Stimulated activated effector memory CD8-positive, alpha-beta T cell treated with anti-CD3 and anti-CD28 coated beads, Interleukin-12 subunit alpha, Interleukin-12 subunit beta, amount 100 ng/mL, for 72 hours (primary cell): ENCODE results near the gene SPC24.
"Not testable (repeated sequence)": the region's sequence is repeated elsewhere in the genome, so short reads cannot be mapped to it uniquely, and the experiment has no call there.

Experiments
- ATAC-seq: fragments of 150-1000 bp; cut with Tn5 transposase; 2 replicates; pipeline ENCODE4 v1.10.0; 2021
- DNase-seq, 2 donors: peaks; one replicate each; pipeline ENCODE4 v3.0.0; 2021 to 2022; ENCODE audit warnings: low spot score in 2 of 2
- H3K27ac Mint-ChIP-seq: one replicate; pipeline ENCODE4 v1.8.0; 2022; ENCODE audit warnings: mild to moderate bottlenecking, mixed read lengths
- H3K36me3 Mint-ChIP-seq: one replicate; pipeline ENCODE4 v1.8.0; 2022; ENCODE audit warnings: mild to moderate bottlenecking, mixed read lengths
- H3K4me1 Mint-ChIP-seq: one replicate; pipeline ENCODE4 v1.8.0; 2022; ENCODE audit warnings: mixed read lengths
- H3K4me3 Mint-ChIP-seq: one replicate; pipeline ENCODE4 v1.8.0; 2022; ENCODE audit warnings: mild to moderate bottlenecking, mixed read lengths
- H3K9me3 Mint-ChIP-seq: one replicate; pipeline ENCODE4 v1.8.0; 2022; ENCODE audit warnings: mixed read lengths

SPC24 gene

DNA sequence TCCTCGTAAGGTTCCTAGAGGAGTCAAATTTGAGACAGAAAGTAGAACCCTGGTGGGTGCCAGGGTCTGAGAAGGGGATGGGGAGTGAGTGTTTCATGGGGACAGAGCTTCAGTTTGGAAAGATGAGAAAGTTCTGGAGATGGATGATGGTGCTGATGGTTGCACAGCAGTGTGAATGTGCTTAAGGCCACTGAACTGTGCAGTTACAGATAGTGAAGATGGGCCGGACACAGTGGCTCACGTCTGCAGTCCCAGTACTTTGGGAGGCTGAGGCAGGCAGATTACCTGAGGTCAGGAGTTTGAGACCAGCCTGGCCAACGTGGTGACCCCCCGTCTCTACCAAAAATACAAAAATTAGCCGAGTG, 917 bp downstream of the SPC24 start:
- Mint-ChIP-seq H3K4me1 (peaks cover 8% of the 10 kb centered on the region), H3K36me3 (peaks cover 34% of the 10 kb centered on the region), H3K9me3 (no peaks in the 10 kb centered on the region), H3K4me3 (peak overlapping the region; percentile 81), H3K27ac (peak overlapping the region; percentile 88)
- ATAC-seq (no peak), DNase-seq (no peak)

DNA sequence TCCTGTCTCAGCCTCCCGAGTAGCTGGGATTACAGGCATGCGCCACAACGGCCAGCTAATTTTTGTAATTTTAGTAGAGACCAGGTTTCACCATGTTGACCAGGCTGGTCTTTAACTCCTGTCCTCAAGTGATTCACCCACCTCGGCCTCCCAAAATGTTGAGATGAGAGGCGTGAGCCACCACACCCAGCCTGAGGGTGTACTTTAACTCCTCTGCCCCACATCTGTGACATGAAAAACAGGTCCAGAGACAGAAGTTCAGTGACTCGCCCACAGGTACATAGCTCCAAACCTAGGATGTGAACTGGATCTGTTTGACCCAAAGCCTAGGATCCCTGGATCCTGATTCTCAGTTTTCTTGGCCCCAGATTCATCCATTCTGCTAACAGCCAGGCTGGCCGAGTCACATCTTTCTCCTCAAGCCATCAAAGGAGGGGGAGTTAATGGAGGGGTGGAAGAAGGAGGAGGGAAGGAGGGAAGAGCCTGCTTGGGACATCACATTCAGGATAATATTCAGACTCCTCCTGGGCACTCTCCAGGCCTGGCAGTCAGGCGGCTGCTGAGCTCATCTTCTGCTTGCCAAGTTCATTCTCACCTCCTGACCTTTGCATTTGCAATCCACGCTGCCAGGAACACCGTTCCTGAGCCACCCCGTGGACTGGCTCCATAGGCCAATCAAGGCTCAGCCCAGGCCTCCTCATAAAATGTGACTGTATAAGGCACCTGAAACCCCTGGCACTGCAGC, 3.1 kb downstream of the SPC24 start:
- Mint-ChIP-seq H3K36me3 (peaks cover 51% of the 10 kb centered on the region), H3K4me3 (no peak overlapping the region), H3K9me3 (no peaks in the 10 kb centered on the region), H3K4me1 (peaks cover 8% of the 10 kb centered on the region), H3K27ac (no peak overlapping the region)
- DNase-seq (no peak), ATAC-seq (no peak)

DNA sequence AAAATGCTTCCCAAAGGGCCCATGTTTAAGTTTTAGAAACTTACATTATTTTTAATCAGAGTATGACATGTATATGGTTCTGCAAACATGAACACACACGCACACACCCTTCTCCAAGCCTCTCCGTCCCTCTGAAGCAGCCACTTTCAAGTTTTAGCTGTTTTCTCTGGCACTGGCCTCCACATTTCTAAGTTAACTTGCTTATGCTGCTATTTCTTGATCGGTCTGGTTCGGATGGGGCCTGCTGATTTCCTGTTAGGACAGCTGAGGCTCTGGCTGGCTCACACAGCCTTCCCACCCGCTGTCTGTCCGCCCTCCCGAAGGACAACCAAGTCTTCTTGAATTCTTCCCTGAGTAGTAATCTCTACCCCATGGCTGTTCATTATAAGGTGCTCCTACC, 4.4 kb downstream of the SPC24 start:
- ATAC-seq: no peak
- Mint-ChIP-seq H3K27ac (no peak overlapping the region), H3K9me3 (no peaks in the 10 kb centered on the region)

DNA sequence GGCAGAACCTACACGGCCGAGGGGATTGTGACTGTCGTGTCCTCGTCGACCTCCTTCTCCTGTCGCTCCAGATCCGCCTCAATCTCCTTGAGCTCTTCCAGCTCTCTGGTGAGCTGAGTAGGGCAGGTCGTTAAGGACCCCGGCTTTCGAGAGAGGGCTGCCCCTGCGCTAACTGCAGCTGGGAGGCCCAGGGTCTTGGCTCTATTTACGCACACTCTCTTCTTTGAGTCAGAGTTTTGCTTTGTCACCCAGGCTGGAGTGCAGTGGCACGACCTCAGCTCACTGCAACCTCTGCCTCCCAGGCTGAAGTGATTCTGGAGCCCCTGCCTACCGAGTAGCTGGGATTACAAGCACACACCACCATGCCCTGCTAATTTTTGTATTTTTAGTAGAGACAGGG, 7.6 kb downstream of the SPC24 start:
- Mint-ChIP-seq H3K4me1 (no peaks in the 10 kb centered on the region), H3K27ac (no peak overlapping the region), H3K36me3 (peaks cover 51% of the 10 kb centered on the region), H3K9me3 (no peaks in the 10 kb centered on the region), H3K4me3 (no peak overlapping the region)
- no peak for ATAC-seq
- no peak for DNase-seq

More for the DNA sequence above, 4.4 kb downstream of the SPC24 start:
- peaks cover 8% of the 10 kb centered on the region for H3K4me1 Mint-ChIP-seq
- peaks cover 64% of the 10 kb centered on the region for H3K36me3 Mint-ChIP-seq
- DNase-seq: no peak
- no peak overlapping the region for H3K4me3 Mint-ChIP-seq

DNA sequence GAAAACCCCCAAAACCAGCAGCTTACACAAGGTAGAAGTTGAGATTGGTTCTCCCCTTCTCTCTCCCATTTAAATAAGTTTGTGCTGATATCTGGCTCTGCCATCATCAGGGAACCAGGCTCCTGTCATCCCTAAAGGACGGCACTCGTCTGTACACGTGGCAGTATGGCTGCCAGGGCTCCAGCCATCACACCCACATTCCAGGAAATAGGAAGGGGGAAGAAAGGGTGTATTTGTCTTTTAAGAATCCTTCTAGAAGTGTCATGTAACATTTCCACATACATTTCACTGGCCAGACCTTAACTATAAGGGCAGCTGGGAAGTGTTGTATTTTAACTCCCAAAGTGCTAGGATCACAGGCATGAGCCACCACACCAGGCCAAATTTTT, 10.1 kb downstream of the SPC24 start:
- H3K4me3 Mint-ChIP-seq: no peak overlapping the region
- DNase-seq: no peak
- peaks cover 48% of the 10 kb centered on the region for H3K36me3 Mint-ChIP-seq
- no peak for ATAC-seq
- no peaks in the 10 kb centered on the region for H3K9me3 Mint-ChIP-seq
- no peak overlapping the region for H3K27ac Mint-ChIP-seq
- H3K4me1 Mint-ChIP-seq: no peaks in the 10 kb centered on the region

DNA sequence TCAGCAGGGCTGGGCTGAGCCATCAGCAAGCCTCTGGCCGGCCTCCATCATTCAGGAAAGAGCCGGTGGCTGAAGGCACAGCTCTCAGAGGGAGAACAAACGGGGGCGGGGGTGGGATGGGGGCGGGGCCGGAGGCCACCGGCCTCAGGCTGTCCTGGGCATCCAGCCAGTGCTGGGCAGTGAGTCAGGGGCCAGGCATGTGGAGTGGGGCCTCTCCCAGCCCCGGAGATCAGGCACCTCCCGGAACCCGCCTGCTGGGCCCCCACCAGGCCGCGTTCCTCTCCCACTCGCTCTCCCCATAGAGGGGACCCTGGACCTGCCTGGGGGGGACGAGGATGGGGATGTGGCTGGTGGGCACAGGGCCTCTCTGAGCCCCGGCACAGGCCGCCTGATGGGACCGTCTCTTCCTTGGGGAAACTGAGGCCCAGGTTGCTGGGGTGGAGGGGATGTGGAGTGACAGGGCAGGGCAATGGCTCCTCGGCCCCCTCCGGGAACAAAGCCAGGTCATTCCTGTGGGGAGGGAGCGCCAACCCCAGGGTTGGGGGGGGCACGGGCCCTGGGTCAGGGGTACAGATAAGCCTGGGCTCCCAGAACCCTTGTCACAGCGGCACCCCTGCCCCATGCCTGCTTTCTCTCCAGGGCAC, 12.9 kb downstream of the SPC24 start:
- no peak overlapping the region for H3K4me3 Mint-ChIP-seq
- H3K36me3 Mint-ChIP-seq: peaks cover 32% of the 10 kb centered on the region
- peaks cover 5% of the 10 kb centered on the region for H3K4me1 Mint-ChIP-seq
- no peak overlapping the region for H3K27ac Mint-ChIP-seq
- no peaks in the 10 kb centered on the region for H3K9me3 Mint-ChIP-seq
- ATAC-seq: no peak
- no peak for DNase-seq

DNA sequence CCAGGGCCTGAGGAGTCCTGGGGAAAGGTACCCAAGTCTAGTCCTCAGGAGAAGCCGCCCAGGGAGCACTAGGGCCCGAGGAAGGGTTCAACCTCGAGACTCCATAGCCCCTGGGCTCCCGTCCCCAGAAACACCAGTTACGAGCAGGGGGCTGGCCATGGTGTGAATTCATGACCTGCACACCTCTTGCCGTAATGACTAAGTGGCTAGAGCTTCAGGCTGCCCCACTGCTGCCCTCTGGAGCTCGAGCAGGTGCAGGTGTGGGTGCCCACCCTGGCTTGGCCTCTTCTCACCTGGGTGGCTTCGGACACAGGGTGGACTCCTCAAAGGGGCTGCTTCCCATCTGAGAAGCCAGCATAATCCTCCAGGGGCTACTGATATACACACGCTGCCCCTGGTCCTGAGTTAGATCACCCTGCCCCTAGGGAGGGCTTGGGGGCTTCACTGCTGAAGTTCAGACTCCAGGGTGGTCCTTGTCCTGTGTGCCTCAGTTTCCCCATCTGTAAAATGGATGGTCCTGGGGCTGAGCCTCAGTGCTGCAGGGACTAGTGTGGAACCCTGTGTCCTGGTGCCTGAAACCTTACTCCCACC, 13.6 kb downstream of the SPC24 start:
- H3K27ac Mint-ChIP-seq: no peak overlapping the region
- H3K36me3 Mint-ChIP-seq: peaks cover 26% of the 10 kb centered on the region
- no peak for ATAC-seq
- DNase-seq: no peak
- no peaks in the 10 kb centered on the region for H3K9me3 Mint-ChIP-seq
- no peak overlapping the region for H3K4me3 Mint-ChIP-seq
- peaks cover 9% of the 10 kb centered on the region for H3K4me1 Mint-ChIP-seq

DNA sequence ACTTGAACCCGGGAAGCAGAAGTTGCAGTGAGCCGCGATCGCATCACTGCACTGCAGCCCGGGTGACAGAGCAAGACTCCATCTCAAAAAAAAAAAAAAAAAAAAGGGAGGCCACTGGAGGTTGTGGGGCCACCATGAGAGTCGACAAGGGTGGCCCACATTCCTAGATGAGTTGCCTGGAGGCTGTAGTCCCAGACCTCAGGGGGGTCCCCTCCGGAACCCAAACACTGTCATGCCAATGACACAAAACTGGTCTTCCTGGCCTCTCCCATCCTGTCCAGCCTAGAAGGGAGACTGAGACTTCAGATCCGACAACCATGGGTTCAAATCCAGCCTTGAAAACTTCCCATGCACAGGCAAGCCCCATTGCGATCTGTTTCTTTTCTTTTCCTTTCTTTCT, 14.7 kb downstream of the SPC24 start:
- no peak for ATAC-seq
- H3K4me3 Mint-ChIP-seq: no peak overlapping the region
- peaks cover 14% of the 10 kb centered on the region for H3K36me3 Mint-ChIP-seq
- no peaks in the 10 kb centered on the region for H3K9me3 Mint-ChIP-seq
- DNase-seq: no peak
- H3K4me1 Mint-ChIP-seq: peaks cover 9% of the 10 kb centered on the region
- no peak overlapping the region for H3K27ac Mint-ChIP-seq

DNA sequence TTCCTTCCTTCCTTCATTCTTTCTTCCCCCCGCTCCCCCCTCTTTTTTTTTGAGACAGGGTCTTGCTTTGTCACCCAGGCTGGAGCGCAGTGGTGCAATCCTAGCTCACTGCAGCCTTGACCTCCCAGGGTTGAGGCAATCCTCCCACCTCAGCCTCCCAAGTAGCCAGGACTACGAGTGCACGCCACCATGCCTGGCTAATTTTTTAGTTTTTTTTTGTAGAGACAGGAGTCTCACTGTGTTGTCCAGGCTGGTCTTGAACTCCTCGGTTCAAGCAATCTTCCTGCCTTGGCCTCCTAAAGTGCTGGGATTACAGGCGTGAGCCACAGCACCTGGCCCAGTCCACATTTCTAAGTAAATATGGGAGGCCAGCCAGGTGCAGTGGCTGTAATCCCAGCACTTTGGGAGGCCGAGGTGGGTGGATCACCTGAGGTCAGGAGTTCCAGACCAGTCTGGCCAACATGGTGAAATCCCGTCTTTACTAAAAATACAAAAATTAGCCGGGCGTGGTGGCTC, 15.5 kb downstream of the SPC24 start:
- H3K36me3 Mint-ChIP-seq, ATAC-seq, H3K4me3 Mint-ChIP-seq, DNase-seq, H3K9me3 Mint-ChIP-seq, H3K4me1 Mint-ChIP-seq: not testable (repeated sequence)
- H3K27ac Mint-ChIP-seq: peak overlapping the region; percentile 76

DNA sequence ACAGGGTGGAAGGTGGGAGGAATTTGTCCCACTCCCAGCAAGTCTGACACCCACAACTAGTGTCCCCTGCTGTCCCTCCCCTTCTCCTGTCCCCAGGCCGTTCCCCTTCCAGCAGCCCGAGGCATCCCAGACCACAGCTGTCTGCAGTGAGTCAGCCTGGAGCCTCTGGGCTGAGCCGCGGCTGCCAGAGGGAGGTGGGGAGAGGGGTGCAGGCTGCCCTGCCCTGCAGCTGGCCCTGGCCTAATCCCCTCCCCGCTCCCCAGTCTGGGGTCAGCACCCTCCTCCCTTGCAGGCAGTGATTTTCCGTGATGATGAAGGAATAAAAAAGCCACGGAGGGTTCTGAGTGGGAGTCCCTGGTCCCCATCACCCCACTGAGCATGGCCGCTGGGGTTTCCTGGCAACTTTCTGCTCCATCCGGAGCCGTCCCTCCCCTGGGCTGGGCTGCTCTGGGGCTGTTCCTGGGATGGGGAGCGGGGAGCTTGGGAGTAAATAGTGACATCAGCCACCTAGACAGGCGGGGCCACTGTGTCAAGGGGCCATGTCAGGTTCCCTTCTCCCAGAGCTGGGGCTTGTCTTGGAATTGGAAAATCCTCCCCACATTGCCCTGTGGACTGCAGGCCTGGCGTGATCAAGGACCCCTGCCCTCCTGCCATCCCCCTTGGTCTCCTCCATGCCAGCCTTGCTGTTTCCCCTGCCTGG, 16.8 kb downstream of the SPC24 start:
- no peak for DNase-seq
- Mint-ChIP-seq H3K4me3 (no peak overlapping the region), H3K4me1 (peaks cover 9% of the 10 kb centered on the region), H3K9me3 (no peaks in the 10 kb centered on the region), H3K27ac (peak overlapping the region; percentile 76), H3K36me3 (peaks cover 22% of the 10 kb centered on the region)
- no peak for ATAC-seq

DNA sequence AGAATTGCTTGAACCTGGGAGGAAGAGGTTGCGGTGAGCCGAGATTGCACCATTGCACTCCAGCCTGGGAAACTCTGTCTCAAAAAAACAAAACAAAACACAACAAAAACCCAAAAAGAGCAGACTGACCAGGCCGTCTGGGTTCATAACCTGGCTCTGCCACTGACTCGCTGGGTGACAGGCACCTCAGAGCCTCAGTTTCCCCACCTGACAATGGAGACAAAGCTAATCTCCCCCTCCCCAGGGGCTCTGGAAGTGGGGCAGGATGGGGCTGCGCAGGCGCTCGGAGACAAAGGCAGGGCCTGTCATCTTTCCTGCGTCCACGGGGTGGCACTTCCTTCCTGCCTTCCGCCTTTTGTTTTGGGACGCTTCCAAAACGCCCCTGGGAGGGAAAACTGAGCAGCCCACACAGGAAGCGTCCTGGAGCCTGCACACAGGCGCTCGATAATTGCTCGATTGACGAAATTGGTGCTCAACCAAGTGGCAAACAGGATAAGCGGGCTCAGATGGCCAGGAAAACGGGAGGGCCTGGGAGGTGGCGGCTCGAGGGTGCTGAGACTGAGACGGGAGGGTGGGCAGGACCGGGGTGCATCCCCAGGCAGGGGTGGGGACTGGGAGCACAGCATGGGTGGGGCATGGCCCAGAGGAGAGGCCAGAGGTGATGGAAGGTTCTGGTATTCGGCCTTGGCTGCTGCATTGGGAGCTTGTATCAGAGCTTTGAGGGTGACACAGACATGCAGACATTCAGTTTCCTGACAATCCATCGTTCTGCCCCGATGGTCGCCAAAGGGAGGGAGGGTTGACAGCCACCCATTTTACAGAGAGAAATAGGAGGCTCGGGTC, 17.8 kb downstream of the SPC24 start:
- ATAC-seq (peak; percentile 76), DNase-seq (peak; percentile 21 to 67)
- H3K27ac Mint-ChIP-seq: peak overlapping the region; percentile 81
- H3K36me3 Mint-ChIP-seq: peaks cover 32% of the 10 kb centered on the region
- peaks cover 9% of the 10 kb centered on the region for H3K4me1 Mint-ChIP-seq
- peak overlapping the region; percentile 76 for H3K4me3 Mint-ChIP-seq
- H3K9me3 Mint-ChIP-seq: no peaks in the 10 kb centered on the region

DNA sequence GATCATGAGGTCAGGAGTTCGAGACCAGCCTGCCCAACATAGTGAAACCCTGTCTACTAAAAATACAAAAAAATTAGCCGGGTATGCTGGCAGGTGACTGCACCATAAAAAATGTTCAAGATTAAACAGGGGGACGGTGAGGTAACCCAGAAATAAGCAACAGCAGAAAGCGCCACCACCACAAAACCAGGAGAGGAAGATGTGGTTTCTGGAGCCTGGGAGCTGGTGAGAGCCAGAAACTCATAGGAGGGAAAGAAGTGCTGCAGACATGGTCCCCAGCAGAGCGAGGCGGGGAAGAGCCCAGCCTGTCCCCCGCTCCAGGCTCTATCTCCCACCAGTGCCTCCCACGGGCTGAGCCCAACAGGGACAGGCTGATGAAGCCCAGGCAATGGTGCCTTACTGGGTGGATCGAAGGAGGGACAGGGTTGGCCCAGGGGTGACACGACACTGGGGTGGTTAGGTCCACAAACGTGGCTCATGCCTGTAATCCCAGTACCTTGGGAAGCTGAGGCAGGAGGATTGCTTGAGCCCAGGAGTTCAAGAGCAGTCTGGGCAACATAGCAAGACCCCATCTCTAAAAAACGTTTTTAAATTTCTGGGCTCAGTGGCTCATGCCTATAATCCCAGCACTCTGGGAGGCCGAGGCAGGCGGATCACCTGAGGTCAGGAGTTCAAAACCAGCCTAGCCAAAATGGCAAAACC, 19.0 kb downstream of the SPC24 start:
- peak overlapping the region; percentile 76 for H3K4me3 Mint-ChIP-seq
- ATAC-seq: no peak

DNA sequence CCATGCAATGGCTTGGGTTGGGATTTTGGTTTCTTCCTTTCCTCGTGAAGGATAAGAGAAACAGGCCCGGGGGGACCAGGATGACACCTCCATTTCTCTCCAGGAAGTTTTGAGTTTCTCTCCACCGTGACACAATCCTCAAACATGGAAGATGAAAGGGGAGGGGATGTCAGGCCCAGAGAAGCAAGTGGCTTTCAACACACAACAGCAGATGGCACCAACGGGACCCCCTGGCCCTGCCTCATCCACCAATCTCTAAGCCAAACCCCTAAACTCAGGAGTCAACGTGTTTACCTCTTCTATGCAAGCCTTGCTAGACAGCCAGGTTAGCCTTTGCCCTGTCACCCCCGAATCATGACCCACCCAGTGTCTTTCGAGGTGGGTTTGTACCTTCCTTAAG, 24.1 kb downstream of the SPC24 start:
- H3K4me3 Mint-ChIP-seq: no peak overlapping the region
- no peak for ATAC-seq
- DNase-seq: no peak
- H3K36me3 Mint-ChIP-seq: peaks cover 89% of the 10 kb centered on the region
- peaks cover 6% of the 10 kb centered on the region for H3K4me1 Mint-ChIP-seq
- peak overlapping the region; percentile 76 for H3K27ac Mint-ChIP-seq
- no peaks in the 10 kb centered on the region for H3K9me3 Mint-ChIP-seq

More for the DNA sequence above, 19.0 kb downstream of the SPC24 start:
- H3K36me3 Mint-ChIP-seq: peaks cover 44% of the 10 kb centered on the region
- H3K4me1 Mint-ChIP-seq: peaks cover 9% of the 10 kb centered on the region
- no peaks in the 10 kb centered on the region for H3K9me3 Mint-ChIP-seq
- DNase-seq: no peak
- H3K27ac Mint-ChIP-seq: peak overlapping the region; percentile 50

DNA sequence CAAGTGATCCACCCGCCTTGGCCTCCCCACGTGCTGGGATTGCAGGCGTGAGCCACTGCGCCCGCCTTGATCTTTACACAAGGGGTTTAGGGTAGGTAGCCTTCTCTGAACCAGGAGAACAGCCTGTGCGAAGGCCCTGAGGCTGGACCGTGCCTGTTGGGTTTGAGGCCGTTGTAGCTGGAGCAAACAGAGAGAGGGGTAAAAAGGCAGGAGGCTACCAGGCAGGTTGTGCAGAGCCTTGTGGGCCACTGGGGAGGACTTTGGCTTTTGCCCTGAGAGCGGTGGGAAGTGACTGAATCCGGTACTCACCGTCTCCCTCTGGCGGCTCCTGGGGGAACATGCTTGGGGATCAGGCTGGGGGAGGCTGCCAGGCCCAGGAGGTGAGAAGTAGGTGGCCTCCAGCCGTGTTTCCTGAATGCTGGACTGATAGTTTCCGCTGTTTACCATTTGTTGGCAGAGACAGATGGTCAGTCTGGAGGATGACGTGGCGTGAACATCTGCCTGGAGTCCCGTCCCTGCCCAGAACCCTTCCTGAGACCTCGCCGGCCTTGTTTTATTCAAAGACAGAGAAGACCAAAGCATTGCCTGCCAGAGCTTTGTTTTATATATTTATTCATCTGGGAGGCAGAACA, 24.6 kb downstream of the SPC24 start:
- H3K4me3 Mint-ChIP-seq: no peak overlapping the region
- peak; percentile 79 for ATAC-seq

More for the DNA sequence above, 24.6 kb downstream of the SPC24 start:
- H3K9me3 Mint-ChIP-seq: no peaks in the 10 kb centered on the region
- H3K36me3 Mint-ChIP-seq: peaks cover 94% of the 10 kb centered on the region
- DNase-seq: peak; percentile 56 to 81
- peaks cover 6% of the 10 kb centered on the region for H3K4me1 Mint-ChIP-seq
- H3K27ac Mint-ChIP-seq: peak overlapping the region; percentile 76
